Stimulated activated CD4-positive, alpha-beta T cell treated with anti-CD3 and anti-CD28 coated beads, Interleukin-12 subunit alpha, Interleukin-12 subunit beta, amount 100 ng/mL, for 4 hours (primary cell): ENCODE data around the gene SCAP.

Experiments
- DNase-seq: peaks from one replicate; pipeline ENCODE4 v3.0.0-alpha.2; 2020

The SCAP gene

DNA sequence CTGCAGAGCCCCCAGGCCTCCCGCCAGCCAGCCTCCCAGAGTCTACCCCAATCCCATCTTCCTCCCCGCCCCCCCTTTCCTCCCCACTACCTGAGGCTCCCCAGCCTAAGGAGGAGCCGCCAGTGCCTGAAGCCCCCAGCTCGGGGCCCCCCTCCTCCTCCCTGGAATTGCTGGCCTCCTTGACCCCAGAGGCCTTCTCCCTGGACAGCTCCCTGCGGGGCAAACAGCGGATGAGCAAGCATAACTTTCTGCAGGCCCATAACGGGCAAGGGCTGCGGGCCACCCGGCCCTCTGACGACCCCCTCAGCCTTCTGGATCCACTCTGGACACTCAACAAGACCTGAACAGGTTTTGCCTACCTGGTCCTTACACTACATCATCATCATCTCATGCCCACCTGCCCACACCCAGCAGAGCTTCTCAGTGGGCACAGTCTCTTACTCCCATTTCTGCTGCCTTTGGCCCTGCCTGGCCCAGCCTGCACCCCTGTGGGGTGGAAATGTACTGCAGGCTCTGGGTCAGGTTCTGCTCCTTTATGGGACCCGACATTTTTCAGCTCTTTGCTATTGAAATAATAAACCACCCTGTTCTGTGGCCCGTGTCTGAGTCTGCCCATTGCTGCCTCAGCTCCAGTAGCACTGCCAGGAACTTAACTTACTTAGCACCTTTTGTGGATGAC, 62.8 kb downstream of the SCAP start:
- no peak for DNase-seq

DNA sequence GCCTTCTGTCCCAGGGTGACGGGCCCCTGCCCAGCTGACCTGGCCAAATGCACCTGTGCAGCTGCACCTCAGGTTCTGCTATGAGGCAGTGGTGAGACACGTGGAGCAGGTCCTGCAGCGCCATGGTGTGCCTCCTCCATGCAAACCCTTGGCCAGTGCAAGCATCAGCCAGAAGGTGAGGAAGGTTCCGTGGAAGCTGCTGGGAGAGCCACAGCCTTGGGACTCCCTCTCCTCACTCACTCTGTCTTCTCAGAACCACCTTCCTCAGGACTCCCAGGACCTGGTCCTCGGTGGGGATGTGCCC, 63.3 kb downstream of the SCAP start:
- DNase-seq, result no peak

DNA sequence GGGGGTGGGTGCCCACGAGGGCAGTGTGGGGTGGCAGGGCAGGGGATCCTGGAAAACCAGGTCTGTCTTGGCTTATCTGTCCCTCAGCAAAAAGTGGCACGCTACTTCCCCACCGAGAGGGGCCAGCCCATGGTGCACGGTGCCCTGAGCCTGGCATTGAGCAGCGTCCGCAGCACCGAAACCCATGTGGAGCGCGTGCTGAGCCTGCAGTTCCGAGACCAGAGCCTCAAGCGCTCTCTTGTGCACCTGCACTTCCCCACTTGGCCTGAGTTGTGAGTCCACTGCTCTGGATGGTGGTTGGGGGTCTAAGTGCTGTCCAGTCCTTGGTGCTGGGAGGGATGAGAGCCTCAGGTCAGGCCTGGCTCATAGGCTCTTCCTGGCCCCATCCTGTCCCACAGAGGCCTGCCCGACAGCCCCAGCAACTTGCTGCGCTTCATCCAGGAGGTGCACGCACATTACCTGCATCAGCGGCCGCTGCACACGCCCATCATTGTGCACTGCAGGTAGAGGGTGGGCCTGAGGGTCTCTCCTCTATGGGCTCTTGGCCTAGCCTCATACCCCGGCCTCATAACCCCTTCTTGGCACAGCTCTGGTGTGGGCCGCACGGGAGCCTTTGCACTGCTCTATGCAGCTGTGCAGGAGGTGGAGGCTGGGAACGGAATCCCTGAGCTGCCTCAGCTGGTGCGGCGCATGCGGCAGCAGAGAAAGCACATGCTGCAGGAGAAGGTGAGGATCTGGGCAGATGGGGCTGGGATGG, 63.9 kb downstream of the SCAP start:
- no peak for DNase-seq

DNA sequence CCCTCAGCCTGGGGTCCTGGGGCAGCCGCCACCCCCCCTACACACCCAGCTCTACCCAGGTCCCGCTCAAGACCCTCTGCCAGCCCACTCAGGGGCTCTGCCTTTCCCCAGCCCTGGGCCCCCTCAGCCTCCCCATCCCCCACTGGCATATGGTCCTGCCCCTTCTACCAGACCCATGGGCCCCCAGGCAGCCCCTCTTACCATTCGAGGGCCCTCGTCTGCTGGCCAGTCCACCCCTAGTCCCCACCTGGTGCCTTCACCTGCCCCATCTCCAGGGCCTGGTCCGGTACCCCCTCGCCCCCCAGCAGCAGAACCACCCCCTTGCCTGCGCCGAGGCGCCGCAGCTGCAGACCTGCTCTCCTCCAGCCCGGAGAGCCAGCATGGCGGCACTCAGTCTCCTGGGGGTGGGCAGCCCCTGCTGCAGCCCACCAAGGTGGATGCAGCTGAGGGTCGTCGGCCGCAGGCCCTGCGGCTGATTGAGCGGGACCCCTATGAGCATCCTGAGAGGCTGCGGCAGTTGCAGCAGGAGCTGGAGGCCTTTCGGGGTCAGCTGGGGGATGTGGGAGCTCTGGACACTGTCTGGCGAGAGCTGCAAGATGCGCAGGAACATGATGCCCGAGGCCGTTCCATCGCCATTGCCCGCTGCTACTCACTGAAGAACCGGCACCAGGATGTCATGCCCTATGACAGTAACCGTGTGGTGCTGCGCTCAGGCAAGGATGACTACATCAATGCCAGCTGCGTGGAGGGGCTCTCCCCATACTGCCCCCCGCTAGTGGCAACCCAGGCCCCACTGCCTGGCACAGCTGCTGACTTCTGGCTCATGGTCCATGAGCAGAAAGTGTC, 64.7 kb downstream of the SCAP start:
- no peak for DNase-seq

DNA sequence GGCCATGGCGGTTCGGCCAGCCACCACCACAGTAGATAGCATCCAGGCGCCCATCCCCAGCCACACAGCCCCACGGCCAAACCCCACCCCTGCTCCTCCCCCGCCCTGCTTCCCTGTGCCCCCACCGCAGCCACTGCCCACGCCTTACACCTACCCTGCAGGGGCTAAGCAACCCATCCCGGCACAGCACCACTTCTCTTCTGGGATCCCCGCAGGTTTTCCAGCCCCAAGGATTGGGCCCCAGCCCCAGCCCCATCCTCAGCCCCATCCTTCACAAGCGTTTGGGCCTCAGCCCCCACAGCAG, 65.4 kb downstream of the SCAP start:
- no peak for DNase-seq

DNA sequence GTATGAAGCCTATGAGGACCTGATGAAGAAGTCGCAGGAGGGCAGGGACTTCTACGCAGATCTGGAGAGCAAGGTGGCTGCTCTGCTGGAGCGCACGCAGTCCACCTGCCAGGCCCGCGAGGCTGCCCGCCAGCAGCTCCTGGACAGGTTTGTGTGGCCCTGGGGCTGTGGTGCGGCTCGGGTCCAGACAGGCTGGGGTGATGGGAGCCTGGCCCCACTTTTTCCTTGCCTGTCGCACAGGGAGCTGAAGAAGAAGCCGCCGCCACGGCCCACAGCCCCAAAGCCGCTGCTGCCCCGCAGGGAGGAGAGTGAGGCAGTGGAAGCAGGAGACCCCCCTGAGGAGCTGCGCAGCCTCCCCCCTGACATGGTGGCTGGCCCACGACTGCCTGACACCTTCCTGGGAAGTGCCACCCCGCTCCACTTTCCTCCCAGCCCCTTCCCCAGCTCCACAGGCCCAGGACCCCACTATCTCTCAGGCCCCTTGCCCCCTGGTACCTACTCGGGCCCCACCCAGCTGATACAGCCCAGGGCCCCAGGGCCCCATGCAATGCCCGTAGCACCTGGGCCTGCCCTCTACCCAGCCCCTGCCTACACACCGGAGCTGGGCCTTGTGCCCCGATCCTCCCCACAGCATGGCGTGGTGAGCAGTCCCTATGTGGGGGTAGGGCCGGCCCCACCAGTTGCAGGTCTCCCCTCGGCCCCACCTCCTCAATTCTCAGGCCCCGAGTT, 65.9 kb downstream of the SCAP start:
- no peak for DNase-seq

DNA sequence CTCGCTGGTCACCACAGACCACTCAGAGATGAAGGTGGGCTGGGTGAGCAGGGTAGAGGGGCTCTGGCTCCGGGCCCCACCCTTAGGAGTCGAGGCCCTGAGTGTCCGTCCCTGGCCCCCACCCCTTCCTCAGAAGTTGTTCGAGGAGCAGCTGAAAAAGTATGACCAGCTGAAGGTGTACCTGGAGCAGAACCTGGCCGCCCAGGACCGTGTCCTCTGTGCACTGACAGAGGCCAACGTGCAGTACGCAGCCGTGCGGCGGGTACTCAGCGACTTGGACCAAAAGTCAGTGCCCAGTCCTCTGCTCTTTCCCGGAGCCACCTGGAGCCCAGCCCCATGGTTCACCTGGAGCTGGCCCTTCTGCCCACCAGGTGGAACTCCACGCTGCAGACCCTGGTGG, 66.5 kb downstream of the SCAP start:
- no peak for DNase-seq

DNA sequence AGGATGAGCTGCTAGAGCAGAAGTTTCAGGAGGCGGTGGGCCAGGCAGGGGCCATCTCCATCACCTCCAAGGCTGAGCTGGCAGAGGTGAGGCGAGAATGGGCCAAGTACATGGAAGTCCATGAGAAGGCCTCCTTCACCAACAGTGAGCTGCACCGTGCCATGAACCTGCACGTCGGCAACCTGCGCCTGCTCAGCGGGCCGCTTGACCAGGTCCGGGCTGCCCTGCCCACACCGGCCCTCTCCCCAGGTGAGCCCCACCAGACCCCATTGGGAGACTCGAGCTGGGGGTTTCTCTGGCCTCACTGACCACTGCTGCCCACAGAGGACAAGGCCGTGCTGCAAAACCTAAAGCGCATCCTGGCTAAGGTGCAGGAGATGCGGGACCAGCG, 66.9 kb downstream of the SCAP start:
- no peak for DNase-seq

DNA sequence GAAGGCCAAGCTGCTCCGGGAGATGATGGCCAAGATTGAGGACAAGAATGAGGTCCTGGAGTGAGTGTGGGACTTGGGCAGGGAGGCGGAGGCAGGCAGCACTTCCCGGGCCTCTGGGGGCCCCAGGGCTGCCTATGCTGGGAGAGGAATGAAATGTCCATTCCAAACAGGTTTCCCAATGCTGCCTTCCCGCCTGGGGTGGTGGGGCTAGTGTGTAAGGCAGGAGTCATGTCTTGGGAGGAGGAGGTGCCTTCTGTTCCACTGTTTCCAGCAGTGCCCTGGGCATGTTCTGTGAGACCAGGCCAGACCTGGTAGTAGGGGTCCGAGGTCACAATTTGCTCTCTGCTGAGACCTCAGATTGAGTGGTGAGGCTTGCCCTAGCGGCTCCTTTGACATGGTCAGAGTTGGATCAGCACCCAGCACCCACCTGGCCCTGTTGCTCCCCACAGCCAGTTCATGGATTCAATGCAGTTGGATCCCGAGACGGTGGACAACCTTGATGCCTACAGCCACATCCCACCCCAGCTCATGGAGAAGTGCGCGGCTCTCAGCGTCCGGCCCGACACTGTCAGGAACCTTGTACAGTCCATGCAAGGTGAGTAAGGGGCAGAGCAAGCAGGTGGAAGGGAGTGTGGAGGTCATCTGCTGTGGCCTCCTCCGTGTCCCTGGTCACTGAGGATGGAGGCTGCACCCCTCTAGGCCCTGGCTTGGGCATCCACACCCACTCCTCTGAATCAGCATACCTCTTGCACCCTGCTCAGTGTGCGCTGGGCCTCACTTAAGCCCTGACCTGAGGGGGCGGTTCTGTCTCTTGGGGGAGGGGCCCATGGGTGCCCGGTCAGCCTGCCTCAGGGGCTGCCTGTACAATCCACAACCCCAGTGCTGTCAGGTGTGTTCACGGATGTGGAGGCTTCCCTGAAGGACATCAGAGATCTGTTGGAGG, 67.6 kb downstream of the SCAP start:
- no peak for DNase-seq

DNA sequence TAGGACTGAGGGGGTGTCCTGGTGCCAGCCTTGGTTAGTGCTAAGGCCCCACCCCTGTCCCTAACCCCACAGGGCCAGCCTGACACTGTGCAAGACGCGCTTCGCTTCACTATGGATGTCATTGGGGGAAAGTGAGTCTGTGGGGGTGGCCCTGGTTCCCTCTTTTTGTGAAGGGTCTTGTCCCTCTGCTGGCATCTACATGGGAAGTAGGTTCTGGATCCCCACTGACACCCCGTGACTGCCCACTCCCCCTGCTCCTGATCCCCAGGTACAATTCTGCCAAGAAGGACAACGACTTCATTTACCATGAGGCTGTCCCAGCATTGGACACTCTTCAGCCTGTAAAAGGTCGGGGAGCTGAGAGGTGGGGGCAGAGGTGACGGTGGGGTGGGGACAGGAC, 68.5 kb downstream of the SCAP start:
- DNase-seq, result no peak

DNA sequence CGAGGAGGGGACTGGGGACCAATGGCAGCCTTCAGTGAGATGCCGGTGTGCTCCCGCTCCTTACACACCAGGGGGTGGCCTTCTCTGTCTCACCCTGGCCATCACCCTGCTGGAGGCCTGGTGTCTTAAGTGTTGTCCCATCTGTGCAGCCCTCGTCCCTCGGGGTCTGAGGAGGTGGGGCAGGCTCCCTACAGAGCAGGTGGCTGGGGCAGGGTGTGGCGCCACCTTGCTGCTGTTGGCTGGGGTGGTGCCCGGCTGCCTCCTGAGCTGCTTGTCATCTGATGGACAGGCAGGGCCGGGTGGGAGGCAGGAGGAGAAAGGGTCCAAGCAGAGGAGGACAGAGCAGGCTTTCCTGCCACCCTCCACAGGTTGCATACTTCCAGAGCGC, 69.0 kb downstream of the SCAP start:
- no peak for DNase-seq

DNA sequence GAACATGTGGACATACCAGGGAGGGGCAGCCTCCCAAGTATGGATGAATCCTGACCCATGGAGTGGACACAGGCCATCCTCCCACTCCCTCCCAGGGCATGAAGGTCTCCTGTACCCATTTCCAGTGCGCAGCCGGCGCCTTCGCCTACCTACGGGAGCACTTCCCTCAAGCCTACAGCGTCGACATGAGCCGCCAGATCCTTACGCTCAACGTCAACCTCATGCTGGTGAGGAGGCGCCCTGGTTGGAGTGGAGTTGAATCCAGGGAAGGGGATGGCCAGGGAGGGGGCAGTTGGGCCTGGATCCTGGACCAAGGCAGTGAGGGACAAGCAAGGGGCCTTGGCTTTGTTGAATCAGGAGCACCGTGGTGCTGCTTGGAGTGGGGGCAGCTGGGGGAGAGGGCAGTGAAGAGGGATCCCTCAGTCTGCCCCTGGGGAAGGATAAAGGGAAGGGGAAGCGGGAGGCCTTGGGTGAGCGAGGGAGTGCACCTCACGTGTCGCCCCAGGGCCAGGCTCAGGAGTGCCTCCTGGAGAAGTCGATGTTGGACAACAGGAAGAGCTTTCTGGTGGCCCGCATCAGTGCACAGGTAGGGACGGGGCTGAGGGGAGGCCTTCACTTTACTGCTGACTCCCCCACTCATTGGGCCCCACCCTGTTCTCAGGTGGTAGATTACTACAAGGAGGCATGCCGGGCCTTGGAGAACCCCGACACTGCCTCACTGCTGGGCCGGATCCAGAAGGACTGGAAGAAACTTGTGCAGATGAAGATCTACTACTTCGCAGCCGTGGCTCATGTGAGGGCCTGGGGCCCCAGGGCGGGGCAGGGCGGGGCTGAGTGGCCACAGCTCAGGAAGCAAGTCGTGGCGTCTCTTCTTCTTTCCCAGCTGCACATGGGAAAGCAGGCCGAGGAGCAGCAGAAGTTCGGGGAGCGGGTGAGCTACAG, 69.7 kb downstream of the SCAP start:
- no peak for DNase-seq

DNA sequence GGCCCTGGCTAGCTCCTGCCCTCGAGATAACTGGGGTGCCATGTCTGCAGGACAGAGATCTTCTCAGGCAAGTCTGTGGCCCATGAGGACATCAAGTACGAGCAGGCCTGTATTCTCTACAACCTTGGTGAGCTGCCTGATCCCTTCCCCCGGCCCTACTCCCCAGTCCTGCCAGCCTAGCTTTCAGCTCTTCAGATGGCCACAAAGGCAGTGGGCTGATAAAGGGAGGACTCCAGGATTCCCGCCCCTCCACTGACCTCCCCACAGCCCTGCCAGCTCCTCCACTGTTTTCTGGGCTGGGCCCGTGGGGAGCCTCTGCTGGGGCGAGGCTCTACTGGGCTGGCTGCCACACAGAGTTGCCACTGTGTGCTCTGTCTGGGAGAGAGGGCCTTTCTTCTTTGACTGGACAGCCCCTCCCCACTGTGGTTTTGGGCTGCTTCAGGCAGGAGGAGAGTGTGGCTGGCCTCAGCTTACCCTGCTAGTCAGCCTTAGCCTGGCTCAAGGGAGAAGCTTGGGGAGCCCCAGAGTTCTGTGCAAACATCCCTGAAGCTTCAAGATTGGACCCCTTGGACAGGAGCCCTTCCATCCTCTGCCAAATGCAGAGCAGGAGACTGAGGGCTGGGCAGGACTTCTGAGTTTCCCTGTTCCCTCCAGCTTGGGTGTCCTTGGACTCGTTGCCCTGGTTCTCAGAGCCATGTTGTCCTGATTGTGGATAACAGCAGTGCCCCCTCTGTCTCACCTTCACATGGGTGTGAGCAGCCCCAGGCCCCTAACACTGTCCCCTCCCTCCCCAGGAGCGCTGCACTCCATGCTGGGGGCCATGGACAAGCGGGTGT, 70.6 kb downstream of the SCAP start:
- DNase-seq, result no peak

DNA sequence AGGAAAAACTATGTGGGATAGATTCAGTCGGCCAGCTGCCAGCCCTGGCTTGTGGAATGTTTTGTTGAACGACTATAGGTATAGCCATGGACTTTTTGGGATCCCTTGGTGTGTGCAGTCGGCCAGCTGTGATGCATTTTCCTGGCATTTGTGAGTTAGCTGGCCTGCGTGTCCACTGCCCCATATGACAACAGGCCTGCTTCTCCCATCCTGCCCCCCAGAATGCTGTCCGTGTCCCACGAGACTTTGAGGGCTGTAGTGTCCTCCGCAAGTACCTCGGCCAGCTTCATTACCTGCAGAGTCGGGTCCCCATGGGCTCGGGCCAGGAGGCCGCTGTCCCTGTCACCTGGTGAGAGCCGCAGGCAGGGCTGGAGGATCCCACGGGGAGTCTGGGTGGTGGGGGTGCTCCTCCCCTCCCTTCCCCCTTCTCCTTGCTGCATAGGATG, 71.3 kb downstream of the SCAP start:
- no peak for DNase-seq

DNA sequence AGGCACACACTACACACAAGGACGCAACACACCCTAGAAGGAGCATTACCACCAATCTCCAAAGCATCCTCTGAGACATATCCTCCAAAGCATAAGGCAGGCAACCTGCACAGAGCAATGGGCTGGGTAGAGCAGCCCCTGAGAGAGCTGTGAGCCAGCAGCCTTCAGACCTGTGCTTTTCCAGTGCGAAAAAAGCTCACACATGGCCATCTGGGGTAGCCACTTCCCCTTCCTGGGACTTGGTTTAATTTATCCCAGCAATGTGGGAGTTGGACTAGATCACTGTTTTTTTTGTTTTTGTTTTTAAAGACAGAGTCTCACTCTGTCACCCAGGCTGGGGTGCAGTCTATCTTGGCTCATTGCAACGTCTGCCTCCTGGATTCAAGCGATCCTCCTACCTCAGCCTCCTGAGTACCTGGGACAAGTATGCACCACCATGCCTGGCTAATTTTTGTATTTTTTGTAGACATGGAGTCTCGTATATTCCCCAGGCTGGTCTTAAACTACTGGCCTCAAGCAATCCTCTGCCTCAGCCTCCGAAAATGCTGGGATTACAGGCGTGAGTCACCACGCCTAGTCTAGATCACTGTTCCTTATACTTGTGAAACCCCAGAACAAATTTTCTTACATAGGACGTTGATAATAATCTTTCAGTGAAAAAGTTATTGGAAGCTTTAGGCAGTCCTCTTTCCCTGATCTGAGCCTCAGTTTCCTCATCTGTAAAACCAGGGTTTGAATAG, 76.0 kb downstream of the SCAP start:
- DNase-seq, result no peak

DNA sequence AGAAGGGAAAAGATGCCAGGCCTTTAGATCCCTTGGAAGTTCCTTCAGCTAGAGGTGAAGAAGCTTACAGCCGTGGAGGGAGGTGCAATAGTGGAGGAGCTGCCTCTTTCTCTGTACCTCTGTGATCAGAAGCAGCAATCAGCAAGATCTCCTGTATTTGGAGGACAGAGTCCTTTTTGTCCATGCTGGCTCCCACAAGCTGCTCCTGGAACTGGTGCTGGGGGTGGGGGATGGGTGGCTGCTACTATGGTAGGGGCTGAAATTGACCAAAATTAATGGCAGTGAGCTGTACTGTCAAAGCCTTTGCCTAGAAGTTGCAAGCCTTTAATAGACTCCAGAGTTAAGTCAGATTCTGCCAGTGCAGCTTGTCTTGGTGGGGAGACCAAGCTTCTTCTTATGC, 76.7 kb downstream of the SCAP start:
- DNase-seq, result no peak

DNA sequence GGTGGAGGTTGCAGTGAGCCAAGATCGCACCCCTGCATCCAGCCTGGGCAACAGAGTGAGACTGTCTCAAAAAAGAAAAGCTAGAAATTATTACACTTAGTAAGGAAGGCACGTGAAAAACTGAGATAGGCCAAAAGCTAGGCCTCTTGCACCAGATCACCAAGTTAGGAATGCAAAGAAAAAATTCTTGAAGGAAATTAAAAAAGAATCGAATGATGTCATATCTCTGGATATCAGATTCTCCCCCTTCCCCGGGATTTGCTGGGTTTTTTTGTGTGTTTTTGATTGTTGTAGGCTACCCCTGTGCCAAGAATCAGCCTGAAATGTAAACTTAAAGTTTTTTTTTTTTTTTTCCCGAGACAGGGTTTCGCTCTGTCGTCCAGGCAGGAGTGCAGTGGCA, 77.5 kb downstream of the SCAP start:
- DNase-seq, result no peak

DNA sequence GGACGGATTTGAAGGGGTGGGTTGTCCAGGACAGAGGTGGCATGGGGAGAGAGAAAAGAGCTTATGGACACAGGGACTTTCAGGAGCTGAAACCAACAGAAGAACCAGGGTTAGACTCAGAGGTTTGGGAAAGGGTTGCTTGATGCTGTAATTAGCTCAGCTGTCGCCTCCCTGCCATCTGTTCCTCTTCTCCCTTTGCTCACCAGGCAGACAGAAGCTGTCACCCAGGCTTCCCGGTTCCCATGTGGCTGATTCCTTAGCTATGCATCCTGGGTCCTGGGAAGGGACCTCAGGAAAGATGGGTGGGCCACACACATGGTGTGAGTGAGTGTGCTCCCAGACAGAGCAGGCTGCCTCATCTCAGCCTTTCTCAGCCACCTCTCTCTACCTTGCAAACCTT, 80.9 kb downstream of the SCAP start:
- no peak for DNase-seq

DNA sequence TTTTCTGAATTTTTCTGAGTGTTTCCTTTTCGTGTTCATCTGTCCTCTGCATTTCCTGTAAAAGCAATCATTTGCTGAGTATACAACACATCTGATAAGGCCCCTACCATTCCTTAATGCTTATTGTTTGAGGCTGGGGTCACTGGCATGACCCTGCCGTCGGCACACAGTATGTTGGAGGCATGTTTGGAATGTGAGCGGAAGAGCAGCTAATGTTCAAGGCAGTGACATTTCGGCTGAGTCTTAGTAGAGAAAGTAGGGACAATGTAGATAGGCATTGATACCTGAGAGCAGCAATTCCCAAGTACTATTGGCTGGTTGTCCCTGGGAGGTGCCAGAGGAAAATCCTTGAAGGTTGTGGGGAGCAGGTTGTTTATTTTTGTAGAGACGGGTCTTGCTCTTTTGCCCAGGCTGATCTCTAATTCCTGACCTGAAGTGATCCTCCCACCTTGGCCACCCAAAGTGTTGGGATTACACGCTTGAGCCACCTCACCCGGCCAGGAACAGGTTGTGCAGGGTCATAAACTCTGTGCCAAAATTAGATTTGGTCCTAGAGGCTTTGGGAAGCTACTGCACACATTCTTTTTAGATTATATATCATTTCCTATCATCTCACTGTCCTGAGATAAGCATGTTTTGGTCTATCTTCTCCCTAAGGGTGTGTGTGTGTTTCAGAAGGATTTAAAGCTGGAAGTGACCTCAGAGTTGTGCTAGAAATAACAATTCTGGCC, 81.4 kb downstream of the SCAP start:
- no peak for DNase-seq
